Neural progenitor cell (in vitro differentiated cells): ENCODE measurements around the gene FAM78B.

Source experiments
- CTCF ChIP-seq: fragments of 200-600 bp; sonication (generic); IDR thresholded peaks from 2 replicates; pipeline ENCODE4 v1.5.1; 2017; ENCODE audit warnings: antibody characterized with exemption, mild to moderate bottlenecking
- EZH2 ChIP-seq: fragments of 200-600 bp; sonication (generic); IDR thresholded peaks from 2 replicates; pipeline ENCODE4 v1.6.1; 2017; ENCODE audit warnings: antibody characterized with exemption, mild to moderate bottlenecking, moderate library complexity

- TF ChIP-seq EZH2, result no peak
- TF ChIP-seq CTCF, result no peak
These were observed 47.3 kb downstream of the FAM78B start for GRCh38 chr1:166119471-166119965.
